ENCODE results near the gene HLA-DQB2.
"Not testable (repeated sequence)": the region's sequence is repeated elsewhere in the genome, so short reads cannot be mapped to it uniquely, and the experiment has no call there.

DNA sequence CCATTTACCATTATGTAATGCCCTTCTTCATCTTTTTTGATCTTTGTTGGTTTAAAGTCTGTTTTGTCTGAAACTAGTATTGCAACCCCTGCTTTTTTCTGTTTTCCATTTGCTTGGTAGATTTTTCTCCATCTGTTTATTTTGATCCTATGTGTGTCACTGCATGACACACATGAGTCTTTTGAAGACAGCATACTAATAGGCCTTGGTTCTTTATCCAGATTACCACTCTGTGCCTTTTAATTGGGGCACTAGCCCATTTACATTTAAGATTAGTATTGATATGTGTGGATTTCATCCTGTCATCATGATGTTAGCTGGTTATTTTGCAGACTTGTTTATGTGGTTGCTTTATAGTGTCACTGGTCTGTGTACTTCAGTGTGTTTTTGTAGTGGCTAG lies 42.1 kb upstream of the HLA-DQB2 start:
- TF ChIP-seq, protein P1, sequence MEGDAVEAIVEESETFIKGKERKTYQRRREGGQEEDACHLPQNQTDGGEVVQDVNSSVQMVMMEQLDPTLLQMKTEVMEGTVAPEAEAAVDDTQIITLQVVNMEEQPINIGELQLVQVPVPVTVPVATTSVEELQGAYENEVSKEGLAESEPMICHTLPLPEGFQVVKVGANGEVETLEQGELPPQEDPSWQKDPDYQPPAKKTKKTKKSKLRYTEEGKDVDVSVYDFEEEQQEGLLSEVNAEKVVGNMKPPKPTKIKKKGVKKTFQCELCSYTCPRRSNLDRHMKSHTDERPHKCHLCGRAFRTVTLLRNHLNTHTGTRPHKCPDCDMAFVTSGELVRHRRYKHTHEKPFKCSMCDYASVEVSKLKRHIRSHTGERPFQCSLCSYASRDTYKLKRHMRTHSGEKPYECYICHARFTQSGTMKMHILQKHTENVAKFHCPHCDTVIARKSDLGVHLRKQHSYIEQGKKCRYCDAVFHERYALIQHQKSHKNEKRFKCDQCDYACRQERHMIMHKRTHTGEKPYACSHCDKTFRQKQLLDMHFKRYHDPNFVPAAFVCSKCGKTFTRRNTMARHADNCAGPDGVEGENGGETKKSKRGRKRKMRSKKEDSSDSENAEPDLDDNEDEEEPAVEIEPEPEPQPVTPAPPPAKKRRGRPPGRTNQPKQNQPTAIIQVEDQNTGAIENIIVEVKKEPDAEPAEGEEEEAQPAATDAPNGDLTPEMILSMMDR (IDR thresholded peaks at IDR 0.05) = not testable (repeated sequence)
- not testable (repeated sequence) for TF ChIP-seq POLR2A, EP300, POLR2AphosphoS5 (IDR thresholded peaks at IDR 0.05)
